Astrocyte of the spinal cord (primary cell): ENCODE measurements around the gene MVB12B.

Experiments used
- DNase-seq: peaks from one replicate; pipeline ENCODE4 v3.0.0; 2011; ENCODE audit warnings: low read depth, low spot score
- H3K4me3 ChIP-seq: 2 replicates; pipeline ENCODE4 v1.5.1; 2011; ENCODE audit warnings: low read depth, mild to moderate bottlenecking, low read length, moderate library complexity
- in situ Hi-C: cut with HindIII; loops from 2 replicates; pipeline ENCODE4 v1.10.0; 2017; ENCODE audit warnings: low sequenced_read_pairs
- TF ChIP-seq, protein P1 (sequence below): IDR thresholded peaks from 2 replicates; pipeline ENCODE4 v1.5.1; 2012; ENCODE audit warnings: low read depth, mild to moderate bottlenecking, low read length, inconsistent platforms

The MVB12B gene

DNA sequence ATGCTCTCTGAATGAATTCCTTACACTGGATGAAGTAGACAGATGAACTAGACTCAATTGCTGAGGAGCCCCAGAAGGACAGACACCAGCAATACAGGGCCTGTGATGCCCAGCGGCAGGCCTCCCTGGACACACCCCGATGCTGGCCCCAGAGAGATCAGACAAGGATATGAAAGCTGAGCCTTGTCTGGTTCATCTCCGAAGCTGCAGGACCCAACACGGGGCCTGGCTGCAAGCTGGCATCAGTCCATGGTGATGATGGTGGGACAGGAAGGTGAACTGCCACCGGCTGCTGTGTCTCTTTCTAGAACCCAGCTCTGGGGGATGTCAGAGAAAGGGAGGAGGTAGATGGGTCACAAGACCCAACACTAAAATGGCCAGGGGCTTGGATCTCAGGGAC lies 183.1 kb downstream of the MVB12B start:
- TF ChIP-seq, protein P1, sequence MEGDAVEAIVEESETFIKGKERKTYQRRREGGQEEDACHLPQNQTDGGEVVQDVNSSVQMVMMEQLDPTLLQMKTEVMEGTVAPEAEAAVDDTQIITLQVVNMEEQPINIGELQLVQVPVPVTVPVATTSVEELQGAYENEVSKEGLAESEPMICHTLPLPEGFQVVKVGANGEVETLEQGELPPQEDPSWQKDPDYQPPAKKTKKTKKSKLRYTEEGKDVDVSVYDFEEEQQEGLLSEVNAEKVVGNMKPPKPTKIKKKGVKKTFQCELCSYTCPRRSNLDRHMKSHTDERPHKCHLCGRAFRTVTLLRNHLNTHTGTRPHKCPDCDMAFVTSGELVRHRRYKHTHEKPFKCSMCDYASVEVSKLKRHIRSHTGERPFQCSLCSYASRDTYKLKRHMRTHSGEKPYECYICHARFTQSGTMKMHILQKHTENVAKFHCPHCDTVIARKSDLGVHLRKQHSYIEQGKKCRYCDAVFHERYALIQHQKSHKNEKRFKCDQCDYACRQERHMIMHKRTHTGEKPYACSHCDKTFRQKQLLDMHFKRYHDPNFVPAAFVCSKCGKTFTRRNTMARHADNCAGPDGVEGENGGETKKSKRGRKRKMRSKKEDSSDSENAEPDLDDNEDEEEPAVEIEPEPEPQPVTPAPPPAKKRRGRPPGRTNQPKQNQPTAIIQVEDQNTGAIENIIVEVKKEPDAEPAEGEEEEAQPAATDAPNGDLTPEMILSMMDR: no peak
- in situ Hi-C loops: no loop called here
- no peak overlapping the region for H3K4me3 ChIP-seq
- no peak for DNase-seq

DNA sequence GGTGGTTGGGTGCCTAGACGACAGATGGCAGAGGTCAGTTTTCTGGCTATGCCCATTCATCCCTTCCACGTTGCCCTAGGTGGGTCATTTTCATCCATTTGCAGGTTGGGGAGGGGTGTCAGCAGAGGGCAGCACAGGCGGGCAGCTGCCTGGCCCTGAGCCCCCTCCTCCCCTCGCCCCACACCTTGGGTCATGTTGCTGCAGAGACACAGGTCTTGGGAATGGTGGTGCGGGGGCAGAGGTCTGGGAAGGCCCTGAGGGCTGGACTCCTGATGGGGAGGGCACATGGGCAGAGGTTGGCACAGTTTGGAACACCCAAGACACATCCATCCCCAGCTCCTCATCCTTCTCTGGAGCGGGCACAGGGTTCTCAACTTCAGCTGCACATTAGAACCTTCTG lies 183.9 kb downstream of the MVB12B start:
- no peak overlapping the region for H3K4me3 ChIP-seq
- in situ Hi-C loops: no loop called here
- TF ChIP-seq, protein P1: no peak
- DNase-seq: no peak

DNA sequence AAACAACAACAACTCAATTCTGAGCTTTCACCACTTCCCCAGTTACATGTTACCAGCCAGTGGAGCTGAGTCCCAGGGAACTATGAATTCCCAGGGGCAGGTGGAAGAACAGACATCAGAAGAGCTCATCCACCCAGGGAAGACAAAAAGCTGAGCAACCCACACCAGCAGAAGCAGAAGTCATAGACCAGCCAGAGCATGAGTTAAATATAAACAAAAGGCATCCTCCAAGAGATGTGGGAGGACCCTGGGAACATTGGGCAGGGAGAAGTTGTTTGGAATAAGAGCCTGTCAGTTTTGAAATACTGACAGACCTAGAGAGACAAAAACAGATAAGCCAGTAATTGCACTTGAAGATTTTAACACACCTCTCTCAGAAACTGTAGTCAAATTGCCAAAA lies 184.8 kb downstream of the MVB12B start:
- TF ChIP-seq, protein P1: no peak
- in situ Hi-C loops: no loop called here
- H3K4me3 ChIP-seq: no peak overlapping the region
- no peak for DNase-seq

DNA sequence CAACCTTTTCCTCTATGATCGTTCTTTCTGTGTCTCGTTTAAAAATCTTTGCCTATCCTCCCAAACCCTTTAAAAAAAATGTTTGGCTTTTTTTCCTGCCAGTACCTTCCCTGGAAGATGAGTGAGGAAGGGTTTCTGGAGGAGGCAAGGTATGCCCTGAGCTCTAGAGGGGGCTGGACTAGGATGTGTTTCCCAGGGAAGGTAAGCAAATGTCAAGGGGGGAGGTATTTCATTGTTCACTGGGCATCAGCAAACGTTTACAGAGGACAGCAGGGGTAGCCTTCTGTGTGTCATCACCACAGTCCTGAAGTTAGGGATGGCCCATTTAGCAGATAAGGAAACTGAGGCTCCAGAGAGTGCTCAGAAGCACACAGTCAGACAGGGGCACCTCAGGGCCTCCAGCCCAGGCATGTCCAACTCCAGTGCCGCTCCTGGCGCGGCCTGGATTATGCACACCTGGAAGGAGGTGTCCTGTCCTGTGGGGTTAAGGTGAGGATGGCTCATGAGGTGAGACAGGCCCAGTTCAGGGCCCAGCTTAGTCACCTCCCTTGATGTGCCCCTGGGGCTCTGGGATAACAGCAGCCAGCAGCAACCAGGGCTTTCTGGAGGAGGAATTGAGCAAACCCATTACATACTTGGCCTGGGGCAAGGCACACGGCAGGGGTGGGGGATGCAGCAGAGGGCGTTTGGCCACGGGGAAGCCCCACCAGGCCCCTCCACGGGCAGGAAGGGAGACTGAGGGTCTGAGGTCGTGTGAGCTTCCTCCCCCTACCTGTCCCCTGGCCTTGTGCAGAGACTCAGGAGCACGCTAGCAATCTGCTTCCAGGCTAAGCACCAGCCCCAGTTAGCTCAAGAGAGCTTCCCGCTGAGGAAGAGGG lies 186.8 kb downstream of the MVB12B start:
- in situ Hi-C loops: no loop called here
- DNase-seq: no peak
- no peak overlapping the region for H3K4me3 ChIP-seq
- TF ChIP-seq, protein P1: no peak

DNA sequence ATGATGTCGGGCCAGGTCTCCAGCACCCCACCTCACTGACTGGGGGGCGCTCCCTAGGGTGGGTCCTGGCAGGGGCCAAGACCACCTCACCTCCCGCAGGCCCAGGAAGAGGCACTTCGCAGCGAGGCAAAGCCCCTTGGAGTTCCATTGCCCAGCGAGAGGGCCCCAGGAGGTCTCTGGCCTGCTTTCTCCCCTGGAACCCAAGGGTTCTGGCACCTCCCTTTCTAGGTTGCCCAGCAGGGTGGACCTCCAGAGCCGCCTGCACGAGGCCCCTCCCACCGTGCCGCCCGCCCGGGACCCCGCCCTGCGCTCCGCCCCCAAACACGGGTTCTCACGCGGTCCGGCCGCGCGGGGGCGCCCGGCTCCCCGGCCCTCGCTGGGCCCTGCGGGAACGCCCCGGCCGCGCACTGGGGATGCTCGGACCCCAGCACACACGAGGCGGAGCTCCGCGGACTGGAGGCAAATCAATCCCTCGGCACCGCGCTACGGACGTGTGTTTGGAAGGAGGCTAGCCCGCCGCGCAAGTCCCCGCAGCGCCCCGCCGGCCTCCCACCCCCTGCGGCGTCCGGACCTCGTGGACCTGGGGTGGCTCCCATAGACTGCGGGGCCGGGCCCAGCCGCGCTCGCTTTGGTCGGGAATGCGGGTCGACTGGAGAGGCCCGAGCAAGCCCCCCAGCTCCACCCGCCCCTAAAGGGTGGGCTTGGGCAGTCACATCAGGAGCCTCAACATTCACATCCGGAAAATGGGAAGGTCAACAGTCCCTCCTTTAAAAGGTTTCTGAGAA lies 187.6 kb downstream of the MVB12B start:
- no peak for DNase-seq
- in situ Hi-C loops: no loop called here
- TF ChIP-seq, protein P1: peak; percentile 38
- no peak overlapping the region for H3K4me3 ChIP-seq

DNA sequence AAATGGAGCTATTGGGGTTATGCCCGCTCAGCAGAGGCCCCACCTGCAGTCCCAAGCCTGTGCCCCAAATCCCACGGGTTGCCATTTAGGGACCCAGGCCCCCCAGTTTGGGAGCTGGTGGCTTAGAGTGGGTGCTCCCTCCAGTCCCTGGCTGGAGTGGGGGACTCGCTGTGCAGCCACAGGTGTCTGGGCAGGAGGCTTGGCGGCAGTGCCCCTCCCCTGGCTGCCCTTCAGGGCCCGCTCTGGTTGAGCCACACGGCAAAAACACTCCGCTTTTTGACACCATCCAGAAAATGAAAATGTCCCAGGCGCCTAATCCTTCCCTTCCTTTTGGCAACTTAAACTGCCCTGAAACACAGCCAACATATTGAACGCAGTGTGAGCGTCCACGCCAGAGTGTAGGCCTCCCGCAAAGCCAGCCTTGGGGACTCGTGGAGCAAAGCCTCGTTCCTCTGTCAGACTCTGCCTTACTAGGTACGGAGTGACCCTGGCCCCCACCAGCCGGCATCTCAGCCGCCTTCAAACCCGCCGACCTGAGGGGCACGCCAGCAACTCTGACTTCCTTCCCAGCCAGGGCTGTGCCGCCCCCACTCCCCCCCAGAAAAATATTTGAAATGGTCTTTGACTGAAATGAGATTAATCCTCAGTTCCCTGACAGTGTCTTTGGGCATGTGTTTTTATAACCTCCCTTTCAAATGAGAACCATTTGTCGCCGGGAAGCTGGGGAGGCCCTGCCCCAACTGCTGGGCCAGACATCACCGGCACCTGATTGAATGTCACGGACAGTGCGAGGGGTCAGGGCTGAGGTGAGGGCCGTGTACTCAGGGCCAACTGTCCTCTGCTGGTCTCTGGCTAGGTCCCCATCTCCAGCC lies 188.6 kb downstream of the MVB12B start:
- TF ChIP-seq, protein P1: no peak
- H3K4me3 ChIP-seq: no peak overlapping the region
- in situ Hi-C loops: no loop called here
- no peak for DNase-seq
